GM12874 (cell line): ENCODE results near the gene CHD1L.

Experiments used
- CTCF ChIP-seq: IDR thresholded peaks from 2 replicates; pipeline ENCODE4 v1.5.1; 2011; ENCODE audit warnings: low read depth, mild to moderate bottlenecking, control low read depth, low read length, moderate library complexity; ENCODE audit not compliant: insufficient read depth

Gene CHD1L

GRCh38 chr1:147209825-147210821 lies 32.4 kb upstream of the CHD1L start:
- TF ChIP-seq CTCF = no peak

- no peak for TF ChIP-seq CTCF
Observed at GRCh38 chr1:147210987-147211386, 31.5 kb upstream of the CHD1L start.

GRCh38 chr1:147211577-147211976 lies 30.9 kb upstream of the CHD1L start:
- no peak for TF ChIP-seq CTCF

- TF ChIP-seq CTCF = no peak
Observed at GRCh38 chr1:147213271-147213670, 29.2 kb upstream of the CHD1L start.

- no peak for TF ChIP-seq CTCF
Observed at GRCh38 chr1:147214325-147214724, 28.2 kb upstream of the CHD1L start.

- no peak for TF ChIP-seq CTCF
Observed at GRCh38 chr1:147214842-147215539, 27.5 kb upstream of the CHD1L start.

- TF ChIP-seq CTCF = no peak
Observed at GRCh38 chr1:147215540-147215916, 27.0 kb upstream of the CHD1L start.
